ENCODE data around the gene NUP210L.
"Not testable (repeated sequence)": the region's sequence is repeated elsewhere in the genome, so short reads cannot be mapped to it uniquely, and the experiment has no call there.

NUP210L gene

DNA sequence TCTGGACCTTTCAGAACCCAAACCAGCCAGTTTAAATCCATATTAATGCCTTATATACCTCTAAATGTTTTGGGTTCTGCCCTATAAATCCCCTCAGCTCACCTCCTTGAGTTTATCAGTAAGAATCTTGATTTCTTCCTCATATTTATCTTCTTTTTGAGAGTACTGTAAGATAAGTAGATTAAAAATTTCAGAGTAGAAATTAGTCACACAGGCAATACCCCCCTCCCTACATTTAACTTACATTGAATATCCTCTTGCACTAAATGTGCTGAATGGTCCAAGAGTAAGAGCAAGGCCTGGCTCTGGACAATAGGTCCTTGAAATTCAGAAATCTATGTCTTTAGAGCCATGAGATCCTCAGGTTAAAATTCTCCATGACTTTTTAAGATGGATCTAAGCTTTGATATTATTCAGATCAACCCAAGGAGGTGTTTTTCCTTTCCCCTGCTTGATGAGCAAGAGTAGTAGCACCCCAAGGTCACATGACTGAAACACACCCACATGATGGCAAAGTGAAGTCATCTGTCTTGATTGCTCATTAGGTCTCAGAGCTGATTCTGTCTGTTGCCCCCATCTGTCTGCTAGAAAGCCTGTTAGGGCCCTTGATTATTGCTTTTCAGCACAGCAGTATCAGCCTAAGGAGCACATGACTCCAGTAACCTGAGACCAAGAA lies 15.8 kb upstream of the NUP210L start:
- no peak for DNase-seq (ENCODE audit: low spot score)

DNA sequence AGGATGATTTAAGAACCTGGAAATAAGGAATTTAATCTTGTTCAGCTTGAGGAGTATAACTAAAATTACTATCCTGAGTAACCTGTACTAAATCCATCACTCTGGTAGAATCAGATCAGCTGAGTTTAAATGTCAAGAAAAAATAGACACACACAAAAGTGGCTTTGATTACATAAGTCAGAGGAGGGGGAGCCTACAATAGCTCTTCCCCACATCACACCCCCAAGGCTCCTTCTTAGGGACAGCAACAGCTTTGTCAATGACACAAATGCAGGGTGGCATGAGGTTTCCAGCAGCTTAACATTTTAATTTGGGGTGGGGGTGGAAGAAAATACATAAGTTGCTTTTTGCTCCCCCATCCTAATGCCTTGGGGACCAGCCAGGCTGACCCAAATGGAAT lies 12.6 kb upstream of the NUP210L start:
- no peak for DNase-seq (ENCODE audit: low spot score)

DNA sequence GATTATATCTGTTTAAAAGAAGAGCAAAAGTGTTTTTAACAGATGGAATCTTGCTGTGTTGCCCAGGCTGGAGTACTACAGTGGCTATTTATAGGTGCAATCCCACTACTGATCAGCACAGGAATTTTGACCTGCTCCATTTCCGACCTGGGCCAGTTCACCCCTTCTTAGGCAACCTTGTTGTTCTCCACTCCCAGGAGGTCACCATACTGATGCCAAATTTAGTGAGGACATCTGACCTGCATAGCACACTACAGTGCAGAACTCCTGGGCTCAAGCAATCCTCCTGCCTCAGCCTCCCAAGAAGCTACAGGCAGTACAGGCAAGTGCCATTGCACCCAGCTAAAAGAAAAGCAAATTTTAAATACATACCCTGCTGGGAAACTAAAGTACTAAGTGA lies 11.3 kb upstream of the NUP210L start:
- no peak for DNase-seq (ENCODE audit: low spot score)

DNA sequence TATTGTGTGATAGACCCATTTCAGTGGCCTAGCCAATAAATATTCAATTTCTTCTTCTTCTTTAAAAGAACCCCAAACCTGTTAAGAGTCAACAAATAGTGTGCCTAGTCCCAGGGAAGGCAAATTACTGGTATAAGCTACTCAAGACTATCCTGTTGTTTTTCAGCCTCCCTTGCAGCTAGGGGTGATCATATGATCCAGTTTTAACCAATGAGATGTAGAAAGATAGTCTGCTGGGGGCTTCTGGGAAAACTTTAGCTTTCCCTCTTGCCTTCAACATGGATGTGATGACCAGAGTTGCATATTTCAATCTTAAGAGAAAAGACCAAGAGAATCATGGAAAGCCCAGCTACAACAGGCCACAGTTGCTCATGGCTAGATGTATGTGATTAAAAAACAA lies 4.7 kb upstream of the NUP210L start:
- DNase-seq (ENCODE audit: low spot score): no peak

DNA sequence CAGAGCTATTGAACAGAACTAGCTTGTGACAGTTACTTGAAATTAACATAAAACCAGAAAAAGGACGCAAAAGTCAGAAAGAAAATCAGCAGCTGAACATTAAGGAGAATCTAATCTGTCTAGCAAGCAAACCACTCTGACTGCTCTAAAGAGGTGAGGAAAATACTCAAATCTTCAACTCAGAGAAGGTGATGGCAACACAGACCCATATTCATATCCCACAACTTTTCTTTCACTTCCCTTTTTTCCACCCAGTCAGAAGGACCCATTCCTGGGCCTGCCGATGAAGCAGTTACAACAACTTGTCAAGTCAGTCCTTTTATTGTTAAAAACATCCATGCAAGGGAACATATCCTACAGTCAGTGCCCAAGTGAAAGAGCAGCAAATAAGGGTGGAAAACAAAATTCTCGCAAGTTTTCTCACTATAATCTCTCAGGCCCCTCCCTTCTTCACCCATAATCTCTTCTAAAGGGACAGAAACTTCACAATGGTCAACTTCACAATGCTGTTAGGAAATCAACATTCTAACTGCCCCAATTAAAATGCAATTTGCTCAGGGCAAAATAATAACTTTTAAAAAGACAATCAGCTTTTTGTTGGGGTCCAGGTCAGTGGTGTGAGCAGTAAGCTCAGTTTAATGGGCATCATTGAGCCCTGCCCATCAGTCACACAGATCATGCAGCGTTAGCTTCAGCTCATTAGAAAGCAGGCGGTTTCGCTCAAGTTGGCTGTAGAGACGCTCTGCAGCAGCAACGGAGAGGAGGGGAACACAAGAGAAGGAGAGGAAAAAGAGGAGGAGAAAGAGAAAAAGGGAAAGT lies 3.6 kb upstream of the NUP210L start:
- DNase-seq (ENCODE audit: low spot score): no peak

DNA sequence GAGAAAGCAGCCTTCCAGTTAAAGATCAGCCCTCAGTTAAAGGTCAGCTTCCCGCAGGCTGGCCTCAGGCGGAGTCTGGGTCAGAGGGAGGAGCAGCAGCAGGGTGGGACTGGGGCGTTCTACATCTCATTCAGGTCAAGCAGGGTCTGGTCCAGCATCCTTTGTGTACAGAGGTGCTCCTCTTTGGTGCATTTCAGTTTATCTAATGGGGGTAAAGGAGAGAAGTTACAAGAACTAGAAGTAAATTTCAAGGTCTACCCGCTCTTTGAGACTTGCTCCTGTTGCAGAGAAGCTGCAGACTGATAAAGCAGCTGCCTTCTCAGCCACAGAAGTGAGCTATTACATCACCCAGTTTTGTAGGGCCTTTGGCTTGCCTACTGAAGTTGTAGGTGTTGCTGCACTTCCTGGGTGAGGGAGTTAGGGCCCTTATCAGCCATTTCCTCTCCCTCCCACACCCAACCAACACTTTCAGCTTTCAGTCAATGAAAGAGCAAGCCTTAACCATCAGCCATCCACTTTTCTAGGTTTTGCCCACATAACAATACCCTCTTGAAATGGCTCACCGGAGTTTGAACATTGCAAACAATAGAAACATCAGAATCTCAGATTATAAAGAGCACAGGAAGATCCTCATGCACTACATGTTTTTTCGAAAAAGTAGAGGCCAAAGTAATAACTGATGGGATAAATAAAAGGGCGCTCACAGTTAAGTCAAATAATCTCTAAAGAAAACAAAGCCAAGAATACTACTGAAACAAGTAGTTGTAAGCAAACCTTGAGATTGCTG lies 2.8 kb upstream of the NUP210L start:
- DNase-seq (ENCODE audit: low spot score): no peak

DNA sequence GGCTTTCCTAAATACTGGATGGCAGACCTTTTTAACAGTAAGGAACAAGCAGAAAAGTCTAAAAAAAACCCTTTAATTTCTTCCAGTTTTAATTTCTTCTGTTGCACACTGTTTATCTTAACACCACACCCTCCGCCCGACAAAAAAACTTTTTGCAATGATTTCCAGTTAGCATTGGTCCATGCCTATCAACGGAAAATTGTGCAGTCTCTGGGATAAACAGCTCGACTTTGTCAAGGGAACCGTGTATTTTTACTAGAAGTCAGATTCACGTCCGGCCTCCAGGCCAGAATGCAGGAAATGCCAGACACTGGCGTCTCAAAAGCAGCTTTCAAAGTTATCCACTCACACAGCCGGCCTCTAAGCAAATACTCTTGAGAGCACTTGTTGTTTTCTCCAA lies 378 bp upstream of the NUP210L start:
- DNase-seq (ENCODE audit: low spot score): no peak

DNA sequence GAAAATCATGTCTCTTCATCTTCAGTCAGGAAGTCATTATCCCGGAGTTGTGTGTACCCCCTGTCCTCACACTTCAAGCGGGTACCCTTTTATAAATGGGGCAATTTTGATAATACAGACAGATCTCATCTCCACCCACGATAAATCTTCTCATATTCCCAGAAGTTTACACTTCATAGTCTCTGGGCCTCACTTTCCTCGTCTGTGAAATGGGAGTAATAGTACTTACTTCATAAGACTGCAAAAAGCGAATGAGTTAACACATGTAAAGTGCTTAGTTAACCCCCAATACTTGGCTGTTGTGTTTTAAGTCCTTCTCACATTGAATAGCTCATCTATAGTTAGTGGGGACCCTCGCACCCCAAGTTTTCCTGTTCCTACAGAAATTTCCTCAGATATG lies 820 bp downstream of the NUP210L start:
- no peak for DNase-seq (ENCODE audit: low spot score)

DNA sequence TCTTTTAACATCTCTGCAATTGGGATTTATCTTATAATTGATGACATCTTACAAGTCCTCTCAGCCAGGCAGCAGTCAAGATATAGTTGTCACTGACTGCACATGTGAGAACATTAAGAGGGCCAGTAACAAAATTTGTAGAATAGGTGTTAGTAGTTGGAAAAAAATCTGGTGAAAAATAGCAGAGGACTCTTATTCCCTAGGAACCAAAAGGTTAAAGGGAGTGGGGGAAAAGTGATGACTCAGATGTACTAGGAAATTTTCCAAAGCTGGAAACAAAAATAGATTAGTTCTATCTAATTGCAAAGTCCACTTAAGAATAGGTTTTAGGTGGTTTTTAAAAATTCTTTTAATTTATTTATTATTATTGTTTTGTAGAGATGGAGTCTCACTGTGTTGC lies 3.6 kb downstream of the NUP210L start:
- no peak for DNase-seq (ENCODE audit: low spot score)

DNA sequence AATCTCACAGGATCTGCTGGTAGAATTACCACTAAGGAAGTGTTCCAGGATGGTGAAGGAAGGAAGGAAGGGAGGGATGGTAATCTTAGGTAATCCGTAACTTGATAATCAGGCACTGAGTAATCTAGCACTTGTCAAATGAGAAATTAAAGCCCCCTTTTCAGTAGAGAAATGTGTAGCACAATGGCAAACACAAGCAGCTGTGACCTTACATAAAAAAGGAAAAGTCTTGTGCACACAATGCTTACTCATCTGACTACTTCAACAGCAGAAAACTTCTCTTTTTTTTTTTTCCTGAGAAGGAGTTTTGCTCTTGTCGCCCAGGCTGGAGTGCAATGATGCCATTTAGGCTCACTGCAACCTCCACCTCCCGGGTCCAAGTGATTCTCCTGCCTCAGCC lies 6.1 kb downstream of the NUP210L start:
- DNase-seq (ENCODE audit: low spot score): no peak

DNA sequence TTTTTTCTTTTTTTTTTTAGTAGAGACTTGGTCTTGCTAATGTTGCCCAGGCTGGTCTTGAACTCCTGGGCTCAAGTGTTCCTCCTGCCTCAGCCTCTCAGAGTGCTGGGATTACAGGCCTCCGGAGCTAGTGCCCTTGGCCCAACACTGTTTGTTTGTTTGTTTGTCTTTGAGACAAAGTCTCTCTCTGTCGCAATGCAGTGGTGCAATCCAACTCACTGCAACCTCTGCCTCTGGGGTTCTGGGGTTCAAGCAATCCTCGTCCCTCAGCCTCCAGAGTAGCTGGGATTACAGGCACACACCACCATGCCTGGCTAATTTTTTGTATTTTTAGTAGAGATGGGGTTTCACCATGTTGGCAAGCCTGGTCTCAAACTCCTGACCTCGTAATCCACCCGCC lies 7.4 kb downstream of the NUP210L start:
- DNase-seq (ENCODE audit: low spot score): not testable (repeated sequence)

DNA sequence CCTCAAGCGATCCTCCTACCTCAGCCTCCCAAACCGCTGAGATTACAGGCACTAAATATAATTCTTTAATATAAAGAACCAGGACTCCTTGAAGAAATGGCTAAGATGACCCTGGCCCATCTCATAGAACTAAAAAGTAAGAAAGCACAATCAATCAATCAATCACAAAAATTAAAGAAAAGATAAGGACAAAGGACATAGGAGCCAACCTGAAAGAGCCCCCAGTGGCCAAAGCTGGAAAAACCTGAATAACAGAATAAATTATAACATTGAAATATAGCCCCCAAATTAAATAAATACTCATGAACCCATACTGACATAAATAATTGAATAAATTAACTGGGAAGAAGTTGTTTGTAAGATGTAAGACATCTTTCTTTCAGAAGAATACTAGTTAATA lies 8.9 kb downstream of the NUP210L start:
- no peak for DNase-seq (ENCODE audit: low spot score)

DNA sequence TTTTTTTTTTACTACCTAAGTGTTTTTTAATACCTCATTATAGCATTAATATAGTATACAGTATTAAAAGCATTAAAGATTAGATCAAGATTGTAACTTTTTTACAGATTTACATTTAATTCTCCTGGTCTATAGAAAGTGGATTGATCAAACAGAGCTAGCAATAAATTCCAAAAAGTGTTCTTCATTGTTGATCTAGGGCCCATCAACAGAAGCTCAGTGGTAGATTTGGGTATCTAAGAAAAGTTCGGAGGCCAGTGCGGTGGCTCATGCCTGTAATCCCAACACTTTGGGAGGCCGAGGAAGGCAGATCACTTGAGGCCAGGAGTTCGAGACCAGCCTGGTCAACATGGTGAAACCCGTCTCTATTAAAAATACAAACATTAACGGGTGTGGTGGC lies 12.5 kb downstream of the NUP210L start:
- DNase-seq (ENCODE audit: low spot score): no peak

DNA sequence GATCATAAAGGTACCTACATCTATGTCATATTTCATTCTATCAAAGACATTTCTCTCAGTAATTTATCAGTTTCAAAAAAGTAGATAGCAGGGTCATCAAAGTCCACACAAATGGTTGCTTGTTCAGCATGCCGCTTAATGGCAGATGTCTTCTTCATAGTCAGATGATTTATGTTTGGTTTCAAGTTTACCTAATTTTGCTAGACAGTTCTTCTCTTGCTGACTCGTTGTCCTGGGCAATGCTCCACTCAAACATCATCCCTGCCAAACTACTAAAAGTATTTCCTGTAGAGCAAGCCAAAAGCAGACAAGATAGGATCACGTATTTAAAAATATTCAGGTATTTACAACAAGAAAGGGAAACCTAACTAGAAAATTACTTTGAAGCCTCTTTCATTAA lies 13.6 kb downstream of the NUP210L start:
- DNase-seq (ENCODE audit: low spot score): no peak

DNA sequence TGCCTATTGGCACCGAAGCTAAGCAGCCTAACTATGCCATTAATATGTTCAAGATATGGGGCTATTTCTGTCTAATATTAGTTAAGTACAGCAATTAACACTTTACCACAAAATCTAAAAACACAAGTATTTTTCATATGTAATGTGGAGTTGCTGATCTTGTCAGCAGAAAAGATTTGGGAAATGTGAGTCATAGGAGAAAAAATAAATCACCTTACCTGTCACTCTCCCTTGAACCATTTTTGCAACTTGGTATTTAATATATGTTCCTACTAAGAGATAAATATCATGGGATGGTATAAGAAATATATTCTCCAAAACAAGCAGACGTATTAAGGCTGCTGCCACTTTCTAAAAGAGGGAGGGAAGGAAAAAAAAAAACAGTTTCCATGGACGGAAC lies 17.0 kb downstream of the NUP210L start:
- DNase-seq (ENCODE audit: low spot score): no peak

DNA sequence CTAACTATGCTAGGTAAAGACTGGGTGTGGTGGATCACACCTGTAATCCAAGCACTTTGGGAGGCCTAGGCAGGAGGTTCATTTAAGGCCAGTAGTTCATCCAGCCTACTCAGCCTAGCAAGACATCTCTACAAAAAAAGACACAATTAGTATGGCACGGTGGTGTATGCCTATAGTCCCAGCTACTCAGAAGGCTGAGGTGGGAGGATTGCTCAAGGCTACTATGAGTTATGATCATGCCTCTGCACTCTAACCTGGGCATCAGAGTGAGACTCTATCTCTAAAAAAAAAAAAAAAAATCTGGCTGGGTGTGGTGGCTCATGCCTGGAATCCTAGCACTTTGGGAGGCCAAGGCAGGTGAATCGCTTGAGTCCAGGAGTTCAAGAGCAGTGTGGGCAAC lies 21.6 kb downstream of the NUP210L start:
- no peak for DNase-seq (ENCODE audit: low spot score)

DNA sequence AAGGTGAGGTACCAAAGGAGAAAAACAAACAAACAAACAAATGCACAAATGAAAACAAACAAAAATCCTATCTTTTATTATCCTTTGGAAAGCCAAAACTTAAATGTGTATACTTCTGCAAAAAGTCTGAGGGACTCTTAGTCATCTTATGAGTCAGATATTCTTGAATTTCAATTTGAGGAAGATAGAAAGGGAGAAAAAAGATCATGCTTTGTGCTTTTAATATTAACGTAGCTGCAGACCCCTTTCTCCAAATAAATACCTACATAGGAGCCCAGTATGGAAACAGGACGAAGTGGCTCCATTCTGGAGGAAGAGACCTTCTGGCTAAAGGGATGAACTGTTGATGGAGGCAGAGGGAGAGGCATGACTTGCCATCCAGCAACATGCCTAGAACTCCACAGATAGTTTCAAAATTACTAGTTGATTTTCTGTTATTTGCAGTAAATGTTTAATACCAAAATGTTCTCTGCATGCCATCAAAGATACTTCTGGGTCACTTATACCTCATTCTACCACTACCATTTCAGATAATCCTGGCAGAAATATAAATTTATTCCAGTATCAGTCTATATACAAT lies 25.4 kb downstream of the NUP210L start:
- DNase-seq (ENCODE audit: low spot score): no peak

DNA sequence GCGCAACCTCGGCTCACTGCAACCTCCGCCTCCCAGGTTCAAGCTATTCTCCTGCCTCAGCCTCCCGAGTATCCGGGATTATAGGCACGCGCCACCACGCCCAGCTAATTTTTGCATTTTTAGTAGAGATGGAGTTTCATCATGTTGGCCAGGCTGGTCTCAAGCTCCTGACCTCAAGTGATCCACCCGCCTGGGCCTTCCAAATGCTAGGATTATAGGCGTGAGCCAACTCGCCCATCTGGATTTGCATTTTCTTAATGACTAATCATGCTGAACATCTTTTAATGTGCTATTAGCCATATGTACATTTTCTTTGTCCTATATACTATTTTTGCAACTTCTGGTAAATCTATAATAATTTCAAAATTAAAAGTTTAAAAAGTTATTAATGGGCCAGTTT lies 31.7 kb downstream of the NUP210L start:
- not testable (repeated sequence) for DNase-seq (ENCODE audit: low spot score)

DNA sequence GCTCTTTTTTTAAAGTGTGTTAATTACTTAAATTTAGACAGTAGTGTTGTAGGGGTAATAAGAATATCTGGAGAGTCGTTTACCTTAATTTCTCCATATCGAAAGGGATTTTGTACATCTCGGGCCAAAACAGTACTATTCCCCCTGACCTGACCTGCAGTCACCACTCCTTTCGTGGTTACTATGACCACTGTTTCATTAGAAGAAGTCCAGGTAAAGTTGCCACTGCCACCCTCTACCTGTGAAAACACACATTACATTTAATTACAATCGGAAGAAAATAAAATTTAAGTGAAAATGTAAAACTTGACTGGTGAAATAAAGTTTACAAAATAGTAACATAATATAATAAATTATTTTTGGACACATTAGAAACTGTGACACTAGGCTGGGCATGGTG lies 37.2 kb downstream of the NUP210L start:
- no peak for DNase-seq (ENCODE audit: low spot score)

DNA sequence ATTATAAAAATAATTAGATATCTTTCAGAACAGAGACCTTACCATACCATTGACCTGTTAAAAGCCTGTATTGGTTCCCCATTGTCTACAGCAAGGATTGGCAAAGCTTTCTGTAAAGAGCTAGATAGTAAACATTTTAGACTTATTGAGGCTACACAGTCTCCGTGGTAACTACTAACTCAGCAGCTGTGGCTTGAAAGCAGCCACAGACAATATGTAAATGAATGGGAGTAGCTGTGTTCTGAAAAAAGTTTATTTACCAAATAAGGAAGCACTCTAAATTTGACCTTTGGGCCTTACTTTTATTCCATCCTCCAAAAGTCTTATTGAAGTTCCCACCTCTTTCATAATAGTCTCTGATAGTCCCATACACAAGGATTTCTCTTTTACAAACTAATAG lies 39.7 kb downstream of the NUP210L start:
- no peak for DNase-seq (ENCODE audit: low spot score)

DNA sequence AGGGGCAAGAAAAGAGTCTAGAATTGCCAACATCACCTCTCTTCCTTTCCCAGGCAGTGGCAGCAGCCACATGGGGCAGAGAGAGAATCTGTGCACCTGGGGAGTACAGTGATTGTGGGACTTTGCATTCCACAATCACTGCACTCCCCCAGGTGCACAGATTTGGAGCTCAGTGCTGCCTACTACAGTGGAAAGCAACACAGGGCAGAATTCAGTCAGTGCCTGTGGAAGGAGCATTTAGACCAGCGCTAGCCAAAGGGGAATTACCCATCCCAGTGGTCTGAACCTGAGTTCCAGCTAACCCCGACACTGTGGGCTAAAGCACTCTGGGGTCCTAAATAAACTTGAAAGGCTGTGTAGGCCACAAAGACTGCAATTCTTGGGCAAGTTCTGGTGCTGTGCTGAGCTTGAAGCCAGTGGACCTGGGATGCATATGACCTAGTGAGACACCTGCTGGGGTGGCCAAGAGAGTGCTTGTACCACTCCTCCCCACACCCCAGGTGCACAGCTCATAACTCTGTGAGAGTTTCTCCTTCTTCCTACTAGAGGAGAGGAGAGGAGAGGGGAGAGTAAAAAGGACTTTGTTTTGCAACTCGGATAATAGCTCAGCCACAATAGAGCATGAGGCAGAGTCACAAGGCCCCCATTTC lies 50.3 kb downstream of the NUP210L start:
- DNase-seq (ENCODE audit: low spot score): no peak

DNA sequence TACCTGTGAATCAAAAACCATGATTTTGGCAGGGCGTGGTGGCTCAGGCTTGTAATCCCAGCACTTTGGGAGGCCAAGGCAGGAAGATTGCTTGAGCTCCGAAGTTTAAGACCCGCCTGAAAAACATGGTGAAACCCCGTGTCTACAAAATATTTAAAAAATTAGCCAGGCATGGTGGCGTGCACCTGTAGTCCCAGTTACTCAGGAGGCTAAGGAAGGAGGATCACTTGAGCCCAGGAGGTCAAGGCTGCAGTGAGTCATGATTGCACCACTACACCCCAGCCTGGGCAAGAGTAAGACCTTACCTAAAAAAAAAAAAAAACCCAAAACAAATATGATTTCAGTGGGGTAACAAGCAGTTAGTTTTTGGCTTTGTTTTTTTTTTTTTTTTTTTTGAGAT lies 54.7 kb downstream of the NUP210L start:
- DNase-seq (ENCODE audit: low spot score): not testable (repeated sequence)

Measured in ecto neural progenitor cell (in vitro differentiated cells).